ENCODE measurements around the gene NT5C.
A peak's percentile ranks its signal among the peaks of the same experiment; 100 is the strongest.
"Not testable (repeated sequence)": the region's sequence is repeated elsewhere in the genome, so short reads cannot be mapped to it uniquely, and the experiment has no call there.

The NT5C gene

DNA sequence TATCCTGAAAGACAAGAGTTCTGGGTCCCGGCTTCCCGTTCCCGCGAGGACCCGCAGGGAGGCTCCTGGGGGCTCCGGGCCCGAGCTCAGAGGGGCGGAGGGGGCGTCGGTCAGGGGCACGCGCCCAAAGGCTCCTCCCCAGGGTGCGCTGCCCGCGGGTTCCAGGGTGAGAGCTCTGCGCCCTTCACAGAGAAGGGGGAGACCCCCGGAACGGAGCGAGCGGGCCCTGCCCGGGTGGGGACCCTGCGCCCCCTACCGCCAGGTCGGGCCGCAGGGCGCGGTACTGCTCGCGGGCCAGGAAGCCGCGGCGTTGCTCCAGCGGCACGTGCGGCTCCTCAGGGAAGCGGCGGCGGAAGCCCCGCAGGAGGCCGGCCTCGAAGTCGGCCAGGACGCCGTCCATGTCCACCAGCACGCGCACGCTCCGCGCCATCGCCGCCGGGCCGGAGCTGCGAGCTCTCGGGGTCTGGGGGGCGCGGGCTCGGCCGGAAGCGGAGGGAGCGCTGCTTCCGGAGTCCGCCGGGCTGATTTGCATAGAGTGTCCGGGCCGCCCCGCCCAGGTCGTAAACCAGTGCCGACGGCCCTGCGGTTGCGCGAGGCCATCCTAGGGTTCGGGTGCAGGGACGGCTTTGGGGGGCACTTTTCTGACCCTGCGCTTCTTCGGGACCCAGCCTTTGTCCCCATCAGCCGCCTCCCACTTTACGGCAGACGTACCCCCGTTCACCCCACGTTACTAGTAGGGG, at the start of gene NT5C:
Gene NT5C, minus strand, starts transcription at position 465 of the 740 bp plus-strand sequence. Its CDS starts 35 bp downstream, at position 430.
- DNase-seq (ENCODE audit: extremely low read depth in 1 of 2, low read depth in 1 of 2), result peak; percentile 73

GRCh38 chr17:75181110-75181509, 49.6 kb upstream of the NT5C start:
- DNase-seq (ENCODE audit: extremely low read depth in 1 of 2, low read depth in 1 of 2), result no peak

DNA sequence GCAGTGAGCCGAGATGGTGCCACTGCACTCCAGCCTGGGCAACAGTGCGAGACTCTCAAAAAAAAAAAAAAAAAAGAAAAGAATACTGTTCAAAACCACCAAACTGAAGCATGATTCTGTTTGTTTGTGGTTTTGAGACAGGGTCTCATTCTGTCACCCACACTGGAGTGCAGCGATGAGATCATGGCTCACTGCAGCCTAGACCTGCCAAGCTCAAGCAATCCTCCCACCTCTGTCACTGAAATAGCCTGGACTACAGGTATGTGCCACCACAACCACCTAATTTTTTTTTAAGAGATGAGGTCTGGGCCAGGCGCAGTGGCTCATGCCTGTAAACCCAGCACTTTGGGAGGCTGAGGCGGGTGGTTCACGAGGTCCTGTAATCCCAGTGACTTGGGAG, 46.9 kb upstream of the NT5C start:
- no peak for DNase-seq (ENCODE audit: extremely low read depth in 1 of 2, low read depth in 1 of 2)

- DNase-seq (ENCODE audit: extremely low read depth in 1 of 2, low read depth in 1 of 2), result no peak
Measured at GRCh38 chr17:75176625-75177024, 45.1 kb upstream of the NT5C start.

DNA sequence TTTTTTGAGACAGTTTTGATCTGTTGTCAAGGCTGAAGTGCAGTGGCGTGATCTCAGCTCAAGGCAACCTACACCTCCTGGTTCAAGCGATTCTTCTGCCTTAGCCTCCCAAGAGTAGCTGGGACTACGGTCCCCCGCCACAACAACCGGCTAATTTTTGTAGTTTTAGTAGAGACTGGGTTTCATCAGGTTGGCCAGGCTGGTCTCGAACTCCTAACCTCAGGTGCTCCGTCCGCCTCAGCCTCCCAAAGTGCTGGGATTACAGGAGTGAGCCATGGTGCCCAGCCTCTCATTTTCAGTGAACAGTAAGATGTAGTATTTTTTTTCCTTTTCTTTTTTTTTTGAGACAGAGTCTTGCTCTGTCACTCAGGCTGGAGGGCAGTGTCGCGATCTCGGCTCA, 43.5 kb upstream of the NT5C start:
- no peak for DNase-seq (ENCODE audit: extremely low read depth in 1 of 2, low read depth in 1 of 2)

DNA sequence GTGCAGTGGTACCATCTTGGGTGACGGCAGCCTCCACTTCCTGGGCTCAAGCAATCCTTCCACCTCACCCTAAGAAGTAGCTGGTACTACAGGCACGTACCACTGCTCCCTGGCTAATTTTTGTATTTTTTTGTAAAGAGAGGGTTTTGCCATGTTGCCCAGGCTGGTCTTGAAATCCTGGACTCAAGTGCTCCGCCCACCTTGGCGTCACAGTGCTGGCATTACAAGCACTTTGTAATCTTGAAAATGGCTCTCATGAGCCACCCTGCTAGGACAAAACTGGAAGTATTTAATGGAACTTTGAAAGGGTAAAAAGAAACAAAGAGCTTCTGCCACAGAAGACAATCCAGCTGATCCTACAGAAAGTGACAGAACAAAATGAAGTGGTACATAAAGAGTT, 42.0 kb upstream of the NT5C start:
- DNase-seq (ENCODE audit: extremely low read depth in 1 of 2, low read depth in 1 of 2), result no peak

DNA sequence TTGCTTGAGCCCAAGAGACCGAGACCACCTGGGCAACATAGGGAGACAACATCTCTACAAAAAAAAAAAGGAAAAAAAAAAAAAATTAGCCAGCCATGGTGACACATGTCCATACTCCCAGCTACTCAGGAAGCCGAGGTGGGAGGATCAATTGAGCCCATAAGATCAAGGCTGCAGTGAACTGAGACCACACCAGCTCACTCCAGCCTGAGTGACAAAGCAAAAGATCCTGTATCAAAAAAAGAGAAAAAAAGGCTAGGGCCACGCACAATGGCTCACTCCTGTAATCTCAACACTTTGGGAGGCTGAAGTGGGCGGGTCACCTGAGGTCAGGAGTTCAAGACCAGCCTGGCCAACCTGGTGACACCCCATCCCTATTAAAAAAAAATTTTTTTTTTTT, 37.5 kb upstream of the NT5C start:
- no peak for DNase-seq (ENCODE audit: extremely low read depth in 1 of 2, low read depth in 1 of 2)

DNA sequence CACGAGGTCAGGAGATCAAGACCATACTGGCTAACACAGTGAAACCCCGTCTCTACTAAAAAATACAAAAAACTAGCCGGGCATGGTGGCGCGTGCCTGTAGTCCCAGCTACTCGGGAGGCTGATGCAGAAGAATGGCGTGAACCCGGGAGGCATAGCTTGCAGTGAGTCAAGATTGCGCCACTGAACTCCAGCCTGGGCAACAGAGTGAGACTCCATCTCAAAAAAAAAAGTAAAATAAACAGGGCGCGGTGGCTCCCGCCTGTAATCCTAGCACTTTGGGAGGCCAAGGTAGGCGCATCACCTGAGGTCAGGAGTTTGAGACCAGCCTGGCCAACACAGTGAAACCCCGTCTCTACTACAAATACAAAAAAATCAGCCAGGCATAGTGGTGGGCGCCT, 33.1 kb upstream of the NT5C start:
- DNase-seq (ENCODE audit: extremely low read depth in 1 of 2, low read depth in 1 of 2), result not testable (repeated sequence)

DNA sequence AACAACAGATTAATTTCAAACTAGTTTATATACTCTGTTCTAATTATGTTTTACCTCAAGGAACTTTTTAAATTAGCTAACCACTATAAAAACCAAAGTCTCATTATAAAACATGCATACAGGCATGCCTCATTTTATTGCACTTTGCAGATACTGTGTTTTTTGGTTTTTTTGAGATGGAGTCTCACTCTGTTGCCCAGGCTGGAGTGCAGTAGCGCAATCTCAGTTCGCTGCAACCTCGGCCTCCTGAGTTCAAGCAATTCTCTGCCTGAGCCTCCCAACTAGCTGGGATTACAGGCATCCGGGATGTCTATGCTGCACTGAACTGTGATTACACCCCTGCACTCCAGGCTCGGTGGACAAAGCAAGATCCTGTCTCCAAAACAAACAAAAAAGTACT, 31.5 kb upstream of the NT5C start:
- no peak for DNase-seq (ENCODE audit: extremely low read depth in 1 of 2, low read depth in 1 of 2)

- no peak for DNase-seq (ENCODE audit: extremely low read depth in 1 of 2, low read depth in 1 of 2)
Measured at GRCh38 chr17:75160211-75160610, 28.7 kb upstream of the NT5C start.

DNA sequence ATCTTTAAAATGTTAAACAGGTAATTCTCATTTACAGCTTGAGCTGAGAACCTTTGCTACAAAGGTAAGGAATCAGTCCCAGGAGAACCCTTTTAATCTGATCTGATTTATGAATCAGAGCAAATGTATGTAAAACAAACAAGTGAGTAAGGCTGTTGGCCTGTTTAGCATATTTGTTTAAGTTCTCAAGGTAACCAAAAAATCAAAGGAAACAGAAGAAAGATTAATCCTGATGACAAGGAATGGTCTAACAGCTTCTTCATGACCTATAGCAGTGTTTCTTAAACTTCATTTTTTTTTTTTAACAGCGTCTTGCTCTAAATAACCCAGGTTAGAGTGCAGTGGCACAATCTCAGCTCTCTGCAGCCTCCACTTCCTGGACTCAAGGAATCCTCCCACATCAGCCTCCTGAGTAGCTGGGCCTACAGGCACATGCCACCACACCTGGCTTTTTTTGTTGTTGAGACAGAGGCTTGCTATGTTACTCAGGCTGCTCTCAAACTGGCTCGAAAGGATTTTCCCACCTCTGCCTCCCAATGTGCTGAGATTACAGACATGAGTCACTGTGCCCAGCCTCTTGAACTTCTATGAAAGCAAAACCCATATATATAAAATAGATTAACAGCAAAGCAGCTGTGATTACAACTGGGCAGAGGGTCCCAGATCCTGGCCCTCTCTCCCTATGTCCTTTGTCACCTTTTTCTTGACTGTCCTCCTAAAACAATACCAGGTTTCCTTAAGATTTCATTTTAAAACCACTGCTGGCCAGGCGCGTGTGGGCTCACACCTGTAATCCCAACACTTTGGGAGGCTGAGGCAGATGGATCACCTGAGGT, 27.9 kb upstream of the NT5C start:
- no peak for DNase-seq (ENCODE audit: extremely low read depth in 1 of 2, low read depth in 1 of 2)

DNA sequence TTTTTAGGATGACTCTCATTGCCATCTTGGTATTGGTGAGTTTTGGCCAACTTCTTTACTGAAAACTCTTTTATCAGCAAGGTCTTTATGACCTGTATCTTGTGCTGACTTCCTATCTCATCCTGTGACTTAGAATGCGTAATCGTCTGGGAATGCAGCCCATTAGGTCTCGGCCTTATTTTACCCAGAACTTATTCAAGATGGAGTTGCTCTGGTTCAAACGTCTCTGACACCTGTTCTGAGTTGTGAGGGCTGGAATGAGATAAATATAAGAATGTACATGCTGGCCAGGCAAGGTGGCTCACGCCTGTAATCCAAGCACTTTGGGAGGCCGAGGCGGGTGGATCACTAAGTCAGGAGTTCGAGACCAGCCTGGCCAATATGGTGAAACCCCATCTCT, 26.9 kb upstream of the NT5C start:
- not testable (repeated sequence) for DNase-seq (ENCODE audit: extremely low read depth in 1 of 2, low read depth in 1 of 2)

GRCh38 chr17:75155191-75155601, 23.7 kb upstream of the NT5C start:
- no peak for DNase-seq (ENCODE audit: extremely low read depth in 1 of 2, low read depth in 1 of 2)

- DNase-seq (ENCODE audit: extremely low read depth in 1 of 2, low read depth in 1 of 2), result peak; percentile 93 to 98
Measured at GRCh38 chr17:75154195-75155106, 22.9 kb upstream of the NT5C start, which contains the start of gene JPT1. TSS of gene JPT1 (minus strand) at chr17:75154512. CDS start at chr17:75154397, 115 bp downstream.

- DNase-seq (ENCODE audit: extremely low read depth in 1 of 2, low read depth in 1 of 2), result peak in 1 of 2 donors; percentile 11
Measured at GRCh38 chr17:75153780-75154194, 22.2 kb upstream of the NT5C start.

DNA sequence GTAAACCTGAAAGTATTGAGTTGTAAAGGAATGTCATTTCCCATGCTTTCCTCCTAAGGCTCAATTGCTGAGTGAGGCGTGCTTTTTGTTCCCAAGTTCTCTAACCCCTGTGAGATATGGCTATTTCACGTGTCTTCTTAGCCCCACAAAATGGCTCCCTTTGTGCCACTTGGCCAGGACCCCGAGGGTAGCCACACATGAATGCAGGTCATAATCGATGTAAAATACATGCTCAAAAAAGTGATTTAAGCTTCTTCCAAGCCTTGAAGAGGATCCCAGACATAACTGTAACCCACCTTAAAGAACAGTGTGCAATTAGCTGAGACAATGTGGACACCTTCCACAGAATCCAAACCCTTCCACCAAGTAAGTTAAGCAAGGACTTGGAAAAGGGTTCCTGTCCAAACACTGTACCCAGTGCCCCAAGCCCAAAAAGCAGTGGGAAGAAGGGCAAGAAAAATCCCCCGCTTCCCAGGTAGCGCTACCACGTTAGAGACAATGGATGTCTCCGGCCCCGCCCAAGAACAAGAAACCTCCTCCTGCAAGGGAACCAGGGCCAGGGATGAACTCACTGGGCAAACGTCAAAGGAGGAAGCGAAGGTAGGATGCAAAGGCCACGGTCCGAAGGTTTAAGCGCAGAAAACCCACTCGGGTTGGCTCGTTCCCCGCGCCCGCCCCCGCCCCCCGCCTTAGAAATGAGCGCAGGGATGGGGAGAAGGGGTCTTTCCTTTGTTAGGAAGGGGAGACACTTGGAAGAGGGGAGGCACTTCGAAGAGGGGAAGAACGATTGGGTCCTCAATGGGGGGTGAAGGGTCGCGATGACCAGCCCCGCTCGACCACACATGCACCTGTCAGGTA, 21.6 kb upstream of the NT5C start:
- no peak for DNase-seq (ENCODE audit: extremely low read depth in 1 of 2, low read depth in 1 of 2)

- no peak for DNase-seq (ENCODE audit: extremely low read depth in 1 of 2, low read depth in 1 of 2)
Measured at GRCh38 chr17:75152523-75152921, 21.0 kb upstream of the NT5C start.

DNA sequence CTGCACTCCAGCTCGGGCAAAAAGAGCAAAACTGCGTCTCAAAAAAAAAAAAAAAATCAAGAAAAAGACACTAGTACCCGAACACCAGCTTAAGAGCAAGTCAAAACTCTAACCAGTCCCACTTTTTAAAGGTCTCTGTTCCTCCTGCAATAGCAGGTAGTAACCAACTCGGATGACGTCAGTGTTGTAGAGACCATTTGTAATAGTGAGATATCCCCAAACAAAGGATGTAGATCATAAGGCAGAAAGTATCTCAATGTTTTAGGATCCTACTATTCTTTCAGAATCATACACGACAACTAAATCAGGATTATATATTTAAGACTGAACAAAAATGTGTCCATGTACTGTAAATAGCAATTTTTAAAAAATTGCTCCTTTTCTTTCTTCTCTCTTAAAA, 20.4 kb upstream of the NT5C start:
- DNase-seq (ENCODE audit: extremely low read depth in 1 of 2, low read depth in 1 of 2), result no peak

DNA sequence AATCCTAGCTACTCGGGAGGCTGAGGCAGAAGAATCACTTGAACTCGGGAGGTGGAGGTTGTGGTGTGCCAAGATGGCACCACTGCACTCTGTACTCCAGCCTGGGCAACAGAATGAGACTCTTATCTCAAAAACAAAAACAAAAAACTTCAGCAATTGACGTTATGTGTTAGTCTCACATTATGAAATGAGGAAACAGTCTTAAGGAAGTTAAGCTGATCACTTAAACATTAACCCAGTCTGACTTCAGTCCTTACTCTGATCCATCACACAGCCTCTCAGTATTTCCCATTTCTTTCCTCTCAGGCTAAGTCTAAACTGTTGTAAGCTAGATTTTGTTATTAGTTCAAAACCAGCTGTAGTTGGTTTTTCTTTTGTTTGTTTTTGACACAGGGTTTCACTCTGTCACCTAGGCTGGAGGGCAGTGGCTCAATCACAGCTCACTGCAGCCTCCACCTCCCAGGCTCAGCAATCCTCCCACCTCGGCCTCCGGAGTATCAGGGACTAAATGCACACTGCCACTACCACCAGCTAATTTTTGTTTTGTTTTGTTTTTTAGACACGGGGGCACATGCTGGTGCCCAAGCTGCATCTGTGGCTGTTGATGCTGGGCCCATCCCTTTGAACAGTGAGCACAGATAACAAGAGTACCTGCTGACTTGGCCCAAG, 16.5 kb upstream of the NT5C start:
- DNase-seq (ENCODE audit: extremely low read depth in 1 of 2, low read depth in 1 of 2), result no peak

DNA sequence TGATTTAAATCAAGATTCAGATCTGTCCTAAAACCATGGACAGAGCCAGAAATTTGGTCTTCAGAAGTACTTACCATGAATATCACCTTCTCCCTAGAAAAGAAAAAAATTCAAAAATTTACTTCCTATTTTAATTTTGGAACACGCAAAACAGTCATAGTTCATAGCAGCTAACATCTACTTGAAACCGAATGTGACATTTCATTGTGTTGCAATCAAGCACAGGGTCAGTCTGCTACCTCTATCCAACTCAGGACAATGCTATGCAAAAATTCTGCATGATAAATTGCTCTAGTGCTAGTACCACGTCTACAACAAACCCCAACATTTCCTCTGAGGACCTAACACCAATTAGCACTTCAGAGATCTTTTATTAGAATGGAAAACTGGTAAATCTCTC, 15.1 kb upstream of the NT5C start:
- DNase-seq (ENCODE audit: extremely low read depth in 1 of 2, low read depth in 1 of 2), result no peak
